ENCODE data around the gene PATE1.

PATE1 gene

DNA sequence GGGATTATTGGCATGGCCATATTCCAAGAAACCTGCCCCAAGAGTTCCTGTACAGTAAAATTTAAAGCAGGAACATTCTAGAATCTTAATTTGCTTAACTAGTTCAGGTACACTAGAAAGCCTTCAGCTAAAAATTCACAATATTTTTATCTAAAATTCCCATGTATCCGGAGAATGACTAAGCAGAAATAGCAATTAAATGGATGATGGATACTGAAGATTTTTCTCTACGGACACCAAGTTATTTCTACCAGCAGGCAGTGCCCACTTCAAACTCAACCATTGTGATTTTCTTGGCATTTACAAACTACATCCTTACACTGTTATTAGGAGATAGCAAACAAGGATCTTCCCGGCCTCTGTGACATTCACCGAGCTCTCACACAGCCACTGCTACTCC, 44.7 kb downstream of the PATE1 start:
- no peak for DNase-seq (ENCODE audit: low spot score)

DNA sequence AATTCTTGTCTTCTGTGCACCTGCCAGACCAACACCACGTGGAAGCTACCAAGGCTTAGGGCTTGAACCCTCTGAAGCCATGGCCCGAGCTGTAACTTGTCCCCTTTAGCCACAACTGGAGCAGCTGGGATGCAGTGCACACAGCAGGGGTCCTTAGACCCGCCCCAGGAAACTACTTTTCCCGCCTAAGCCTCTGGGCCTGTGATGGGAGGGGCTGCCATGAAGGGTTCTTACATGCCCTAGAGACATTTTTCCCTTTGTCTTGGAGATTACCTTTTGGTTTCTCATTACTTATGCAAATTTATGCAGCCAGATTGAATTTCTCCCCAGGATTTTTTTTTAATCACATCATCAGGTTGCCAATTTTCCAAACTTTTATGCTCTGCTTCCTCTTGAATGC, 51.6 kb downstream of the PATE1 start:
- no peak for DNase-seq (ENCODE audit: low spot score)
